Measurements from ENCODE around the gene RELN. TPM values are rescaled to one million over a fixed set of nuclear protein-coding genes. Genes with fewer than 3 reads are reported as not detected.

Gene RELN
- total RNA-seq, 1 donor from 2014 or later = 7.3 TPM

- H3K36me3 Mint-ChIP-seq = no peaks in the 10 kb centered on the region
- H3K27ac Mint-ChIP-seq = no peak overlapping the region
- no peak for DNase-seq (ENCODE audit: low spot score in 2 of 2, unreplicated experiment in 2 of 2)
- no peak for TF ChIP-seq CTCF (IDR thresholded peaks at IDR 0.05; ENCODE audit: unreplicated experiment)
- H3K27me3 Mint-ChIP-seq (ENCODE audit: low read depth) = peaks cover 2% of the 10 kb centered on the region
- peaks cover 2% of the 10 kb centered on the region for H3K4me1 Mint-ChIP-seq
- no peak overlapping the region for H3K4me3 Mint-ChIP-seq
- peaks cover 9% of the 10 kb centered on the region for H3K9me3 Mint-ChIP-seq
These were observed 100.8 kb downstream of the RELN start for GRCh38 chr7:103888603-103889153.

- peaks cover 7% of the 10 kb centered on the region for H3K27me3 Mint-ChIP-seq (ENCODE audit: low read depth)
These were observed 101.4 kb downstream of the RELN start for GRCh38 chr7:103887853-103888602.

DNA sequence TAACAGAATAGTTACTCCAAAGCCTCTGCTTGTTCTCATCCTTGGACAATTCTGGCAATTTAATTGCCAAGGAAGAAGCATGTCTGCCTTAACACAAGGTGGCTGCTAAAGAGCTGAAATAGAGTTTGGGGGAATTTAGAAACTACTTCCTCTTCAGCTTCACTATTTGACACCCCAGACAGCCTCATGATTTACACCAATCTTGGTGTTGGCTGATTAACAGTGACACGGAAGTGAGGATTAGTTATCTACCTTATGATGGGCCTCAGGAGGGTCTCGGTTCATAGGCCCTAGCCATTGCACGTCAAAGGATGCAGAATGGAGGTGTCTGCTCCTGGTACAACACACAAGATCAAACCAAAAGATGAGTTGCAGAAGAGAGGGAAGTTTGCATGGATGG is 102.4 kb downstream of the RELN start:
- Mint-ChIP-seq H3K36me3 (no peaks in the 10 kb centered on the region), H3K4me1 (peaks cover 2% of the 10 kb centered on the region), H3K27ac (no peak overlapping the region), H3K9me3 (peaks cover 12% of the 10 kb centered on the region), H3K4me3 (no peak overlapping the region), H3K27me3 (ENCODE audit: low read depth) (peaks cover 12% of the 10 kb centered on the region)
- DNase-seq (ENCODE audit: low spot score in 2 of 2, unreplicated experiment in 2 of 2) = no peak
- TF ChIP-seq CTCF (IDR thresholded peaks at IDR 0.05; ENCODE audit: unreplicated experiment) = no peak

More at GRCh38 chr7:103887853-103888602, 101.4 kb downstream of the RELN start:
- Mint-ChIP-seq H3K36me3 (no peaks in the 10 kb centered on the region), H3K27ac (no peak overlapping the region), H3K4me3 (no peak overlapping the region), H3K4me1 (peaks cover 2% of the 10 kb centered on the region), H3K9me3 (peaks cover 12% of the 10 kb centered on the region)
- DNase-seq (ENCODE audit: low spot score in 2 of 2, unreplicated experiment in 2 of 2) = no peak
- TF ChIP-seq CTCF (IDR thresholded peaks at IDR 0.05; ENCODE audit: unreplicated experiment) = no peak

GRCh38 chr7:103879928-103880600 is 109.4 kb downstream of the RELN start:
- no peaks in the 10 kb centered on the region for H3K36me3 Mint-ChIP-seq

DNA sequence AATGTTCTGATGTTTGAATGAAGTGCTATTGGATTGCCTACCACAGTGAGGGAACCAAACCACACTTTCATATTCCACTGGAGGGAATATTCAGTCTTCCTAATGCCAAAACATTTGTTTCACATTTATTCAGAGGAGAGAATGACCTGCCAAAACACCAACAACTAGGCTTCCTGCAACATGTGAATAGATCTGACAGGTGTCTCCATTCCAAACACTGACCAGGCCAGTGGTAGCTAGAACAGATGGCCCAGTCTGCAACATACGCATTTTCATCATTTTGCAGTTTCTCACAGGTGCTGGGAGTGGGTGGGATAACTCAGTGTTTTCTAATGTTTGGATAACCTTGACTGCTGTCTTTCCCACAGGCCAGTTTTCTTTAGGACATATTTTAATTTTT is 110.0 kb downstream of the RELN start:
- Mint-ChIP-seq H3K27me3 (ENCODE audit: low read depth) (peaks cover 16% of the 10 kb centered on the region), H3K27ac (no peak overlapping the region), H3K9me3 (peaks cover 9% of the 10 kb centered on the region), H3K36me3 (no peaks in the 10 kb centered on the region), H3K4me1 (no peaks in the 10 kb centered on the region), H3K4me3 (no peak overlapping the region)
- no peak for TF ChIP-seq CTCF (IDR thresholded peaks at IDR 0.05; ENCODE audit: unreplicated experiment)
- no peak for DNase-seq (ENCODE audit: low spot score in 2 of 2, unreplicated experiment in 2 of 2)

More at GRCh38 chr7:103879928-103880600, 109.4 kb downstream of the RELN start:
- Mint-ChIP-seq H3K4me1 (no peaks in the 10 kb centered on the region), H3K27ac (no peak overlapping the region), H3K4me3 (no peak overlapping the region), H3K9me3 (peaks cover 12% of the 10 kb centered on the region), H3K27me3 (ENCODE audit: low read depth) (peaks cover 16% of the 10 kb centered on the region)
- TF ChIP-seq CTCF (IDR thresholded peaks at IDR 0.05; ENCODE audit: unreplicated experiment) = no peak
- DNase-seq (ENCODE audit: low spot score in 2 of 2, unreplicated experiment in 2 of 2) = no peak

Measured in mesothelial cell of epicardium (in vitro differentiated cells).